CD4-positive, alpha-beta T cell treated with Interleukin-15 for 4 hours (primary cell): ENCODE measurements around the gene CMIP.

Experiments used
- DNase-seq: peaks from one replicate; pipeline ENCODE4 v3.0.0-alpha.2; 2020; ENCODE audit warnings: low spot score

Gene CMIP

GRCh38 chr16:81639348-81639747 is 194.7 kb downstream of the CMIP start:
- no peak for DNase-seq

- no peak for DNase-seq
These were observed 195.5 kb downstream of the CMIP start for GRCh38 chr16:81639931-81640680.

- DNase-seq = no peak
These were observed 196.1 kb downstream of the CMIP start for GRCh38 chr16:81640681-81641070.

- no peak for DNase-seq
These were observed 196.9 kb downstream of the CMIP start for GRCh38 chr16:81641395-81642106.

- DNase-seq = no peak
These were observed 197.5 kb downstream of the CMIP start for GRCh38 chr16:81642107-81642436.

GRCh38 chr16:81642943-81643342 is 198.3 kb downstream of the CMIP start:
- DNase-seq = no peak

- DNase-seq = no peak
These were observed 200.7 kb downstream of the CMIP start for GRCh38 chr16:81645266-81645694.

GRCh38 chr16:81645925-81646324 is 201.3 kb downstream of the CMIP start:
- no peak for DNase-seq

GRCh38 chr16:81646561-81646960 is 202.0 kb downstream of the CMIP start:
- no peak for DNase-seq

- DNase-seq = no peak
These were observed 202.9 kb downstream of the CMIP start for GRCh38 chr16:81647527-81647926.

- DNase-seq = no peak
These were observed 205.1 kb downstream of the CMIP start for GRCh38 chr16:81649561-81650184.

- no peak for DNase-seq
These were observed 205.7 kb downstream of the CMIP start for GRCh38 chr16:81650281-81650680.

- DNase-seq = no peak
These were observed 206.5 kb downstream of the CMIP start for GRCh38 chr16:81650982-81651562.

GRCh38 chr16:81651758-81652718 is 207.4 kb downstream of the CMIP start:
- no peak for DNase-seq

GRCh38 chr16:81652798-81653505 is 208.3 kb downstream of the CMIP start:
- DNase-seq = no peak

GRCh38 chr16:81654346-81654745 is 209.7 kb downstream of the CMIP start:
- DNase-seq = no peak

- DNase-seq = no peak
These were observed 211.0 kb downstream of the CMIP start for GRCh38 chr16:81655469-81656162.

GRCh38 chr16:81657224-81657623 is 212.6 kb downstream of the CMIP start:
- DNase-seq = no peak

GRCh38 chr16:81657781-81658180 is 213.2 kb downstream of the CMIP start:
- no peak for DNase-seq

GRCh38 chr16:81658373-81658772 is 213.8 kb downstream of the CMIP start:
- DNase-seq = no peak
